BJ (cell line): ENCODE results near the gene TOR4A. TPM values are rescaled to one million over a fixed set of nuclear protein-coding genes. Genes with fewer than 3 reads are reported as not detected.
A peak's percentile ranks its signal among the peaks of the same experiment; 100 is the strongest.

Experiments
- CTCF ChIA-PET: fragments of 350-600 bp; formaldehyde crosslinking; extraction: SDS; loops from one replicate; lab custom pipeline; 2021; ENCODE audit warnings: antibody characterized with exemption, inconsistent platforms; lab: Yijun Ruan, JAX
- POLR2A ChIA-PET: fragments of 300-600 bp; sonication (Branson Sonifier 250); formaldehyde crosslinking; extraction: SDS; loops from one replicate; lab custom pipeline; 2021; ENCODE audit warnings: antibody characterized with exemption; lab: Charles Lee
- DNase-seq: peaks from one replicate; pipeline ENCODE4 v3.0.0-alpha.2; 2011; ENCODE audit warnings: low read depth
- H3K27me3 ChIP-seq: 2 replicates; pipeline ENCODE4 v1.6.0; 2011; ENCODE audit warnings: low read length; ENCODE audit not compliant: control insufficient read depth, insufficient read depth
- H3K36me3 ChIP-seq: 2 replicates; pipeline ENCODE4 v1.5.1; 2011; ENCODE audit warnings: low read length; ENCODE audit not compliant: control insufficient read depth, insufficient read depth
- H3K4me3 ChIP-seq: 2 replicates; pipeline ENCODE4 v1.5.1; 2011; ENCODE audit warnings: low read depth, mild to moderate bottlenecking, control low read depth, low read length
- CTCF ChIP-seq: IDR thresholded peaks from 2 replicates; pipeline ENCODE4 v1.5.1; 2011; ENCODE audit warnings: low read depth, mild to moderate bottlenecking, control low read depth, inconsistent platforms, low read length, moderate library complexity; ENCODE audit not compliant: insufficient read depth
- polyA plus RNA-seq: library from polyadenylated mRNA; depleted of rRNA; stranded (reverse); fragments of >200 nt; gene quantifications from 2 replicates; pipeline ENCODE4 v1.2.3, GENCODE V29; 2011

Gene TOR4A
- polyA plus RNA-seq, 1 experiment = 23.8 TPM

DNA sequence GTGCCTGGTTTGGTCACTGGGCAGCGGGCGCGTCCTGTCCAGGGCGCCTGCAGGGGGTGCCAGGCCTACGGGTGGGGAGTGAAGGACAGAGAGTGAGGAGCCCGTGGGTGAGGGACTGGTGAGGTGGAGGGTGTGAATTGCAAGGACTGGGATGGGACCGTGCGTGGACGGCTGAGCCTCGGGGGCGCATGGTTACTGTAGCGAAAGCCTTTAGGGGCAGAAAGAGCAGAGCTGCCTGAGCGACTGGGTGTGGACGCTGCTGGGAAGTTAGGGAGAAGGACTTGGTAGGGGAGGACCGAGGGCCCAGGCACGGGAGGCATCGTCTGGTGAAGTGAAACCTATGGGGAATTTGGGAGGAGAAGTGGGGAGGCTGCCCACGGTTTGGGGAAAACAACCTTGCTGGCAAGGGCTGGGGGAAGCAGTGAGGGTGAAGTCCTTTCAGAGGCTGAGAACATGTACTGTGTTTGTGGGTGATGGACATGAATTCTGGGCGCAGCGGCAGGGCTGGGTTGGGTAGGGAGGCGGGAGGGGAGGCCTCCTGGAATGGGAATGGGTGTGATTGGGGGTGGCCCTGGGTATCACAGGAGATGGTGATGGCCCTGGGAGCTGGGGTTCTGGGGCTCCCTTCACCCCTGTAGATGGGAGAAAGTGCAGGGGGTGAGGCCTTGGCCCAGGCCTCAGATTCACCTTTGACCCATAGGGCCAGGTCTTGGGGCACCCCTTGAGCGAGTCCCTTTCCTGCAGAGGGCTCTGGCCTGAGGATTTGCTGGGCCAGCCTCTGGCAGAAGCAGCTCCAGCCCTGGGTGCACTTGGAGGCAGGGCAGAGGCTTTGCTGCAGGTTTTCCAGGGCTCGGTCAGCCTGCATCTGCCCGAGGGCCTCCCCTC, 1.7 kb upstream of the TOR4A start:
- Histone ChIP-seq H3K36me3 (peaks cover 24% of the 10 kb centered on the region), H3K4me3 (no peak overlapping the region), H3K27me3 (no peaks in the 10 kb centered on the region)
- DNase-seq = no peak
- ChIA-PET CTCF (interaction anchor here (0.8 to 2.3 kb wide), 6 partner anchors 8 to 130 kb away, joined by 3 to 11 read pairs (median 4); no protein-coding TSS in a partner anchor), POLR2A (no interaction called here)
- TF ChIP-seq CTCF = no peak

DNA sequence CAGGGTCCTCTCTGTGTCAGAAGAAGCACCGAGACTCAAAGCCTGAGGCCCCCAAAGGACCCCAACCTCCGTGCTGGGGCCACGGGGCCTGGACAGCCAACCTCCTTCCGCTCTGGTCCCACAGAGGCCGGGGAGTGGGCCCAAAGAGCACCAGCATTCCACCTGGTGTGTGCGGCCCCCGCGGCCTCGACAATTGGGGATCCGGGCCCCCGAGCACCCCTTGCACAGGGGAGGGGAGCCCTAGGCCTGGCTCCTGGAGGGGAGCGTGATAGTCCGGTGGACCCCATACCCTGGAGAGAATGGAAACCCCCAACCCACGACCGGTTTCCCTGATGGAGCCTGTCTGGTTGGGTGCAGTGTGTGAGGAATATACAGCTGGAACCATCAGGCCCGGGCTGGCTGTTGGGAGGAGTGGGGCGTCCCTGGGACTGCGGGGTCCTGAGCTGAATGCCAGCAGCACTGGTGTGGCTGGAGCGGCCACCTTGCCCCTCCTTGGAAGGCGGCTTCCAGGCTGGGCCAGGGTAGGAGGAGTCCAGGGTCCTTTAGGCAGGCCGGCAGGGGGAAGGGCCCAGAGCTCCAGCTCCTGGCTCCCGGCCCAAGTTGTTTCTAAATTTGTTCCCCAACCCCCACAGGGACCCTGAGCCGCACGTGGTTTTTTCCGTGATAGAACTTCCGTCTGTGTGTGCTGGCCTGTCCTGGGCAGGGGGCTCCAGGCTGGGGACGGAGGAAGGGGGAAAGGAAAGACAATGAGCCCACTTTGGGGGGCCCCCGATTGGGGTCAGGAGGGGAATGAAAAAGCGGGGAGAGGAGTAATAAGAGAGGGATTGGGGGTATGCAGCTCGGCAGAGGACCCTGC, 825 bp upstream of the TOR4A start:
- ChIA-PET POLR2A (no interaction called here), CTCF (interaction anchor here (0.9 to 2.3 kb wide), 10 partner anchors 8 to 248 kb away, joined by 3 to 11 read pairs (median 4); partner anchors contain the start of genes EXD3, NELFB and NOXA1)
- Histone ChIP-seq H3K36me3 (peaks cover 25% of the 10 kb centered on the region), H3K27me3 (no peaks in the 10 kb centered on the region), H3K4me3 (peak overlapping the region; percentile 88)
- no peak for DNase-seq
- TF ChIP-seq CTCF = no peak

DNA sequence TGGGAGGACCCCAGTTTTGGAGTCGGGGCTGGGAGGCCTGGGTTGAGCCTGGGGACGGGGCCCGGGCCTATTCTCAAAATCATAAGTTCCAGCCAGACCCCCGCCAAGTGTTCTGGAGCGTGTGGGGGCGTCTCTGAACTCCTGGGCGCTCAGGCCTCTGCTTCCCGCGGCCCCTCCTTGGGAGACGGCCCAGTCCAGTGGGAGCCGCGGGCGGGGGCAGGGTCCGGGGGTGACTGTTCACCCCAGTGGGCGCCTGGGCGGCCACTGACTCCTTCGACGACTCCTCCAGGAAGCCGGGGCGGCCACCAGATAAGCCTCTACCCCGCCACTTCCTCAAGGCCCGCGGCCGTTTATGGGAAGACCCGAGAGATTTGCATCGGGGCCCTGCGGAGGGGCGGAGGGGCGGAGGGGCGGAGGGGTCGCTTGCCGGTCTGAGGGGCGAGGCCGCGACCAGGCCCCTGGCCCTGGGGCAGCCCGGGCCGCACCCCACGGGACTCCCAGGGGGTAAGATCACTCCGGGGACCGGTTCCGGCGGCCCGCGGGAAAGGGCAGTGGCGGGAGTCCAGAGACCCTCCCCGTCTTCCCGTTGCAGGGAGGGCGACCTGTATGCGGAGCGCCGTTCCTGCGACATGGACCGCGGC, 655 bp downstream of the TOR4A start:
- H3K36me3 ChIP-seq = peaks cover 22% of the 10 kb centered on the region
- no peak for TF ChIP-seq CTCF
- H3K27me3 ChIP-seq = no peaks in the 10 kb centered on the region
- peak overlapping the region; percentile 88 for H3K4me3 ChIP-seq
- no peak for DNase-seq
- POLR2A ChIA-PET = interaction anchor here (0.6 kb wide), 1 partner anchor 133 kb away, joined by 3 read pairs; no protein-coding TSS in a partner anchor
- CTCF ChIA-PET = interaction anchor here (0.7 to 2.3 kb wide), 6 partner anchors 9 to 246 kb away, joined by 3 to 11 read pairs (median 4); partner anchors contain the start of genes EXD3, NELFB and NOXA1

DNA sequence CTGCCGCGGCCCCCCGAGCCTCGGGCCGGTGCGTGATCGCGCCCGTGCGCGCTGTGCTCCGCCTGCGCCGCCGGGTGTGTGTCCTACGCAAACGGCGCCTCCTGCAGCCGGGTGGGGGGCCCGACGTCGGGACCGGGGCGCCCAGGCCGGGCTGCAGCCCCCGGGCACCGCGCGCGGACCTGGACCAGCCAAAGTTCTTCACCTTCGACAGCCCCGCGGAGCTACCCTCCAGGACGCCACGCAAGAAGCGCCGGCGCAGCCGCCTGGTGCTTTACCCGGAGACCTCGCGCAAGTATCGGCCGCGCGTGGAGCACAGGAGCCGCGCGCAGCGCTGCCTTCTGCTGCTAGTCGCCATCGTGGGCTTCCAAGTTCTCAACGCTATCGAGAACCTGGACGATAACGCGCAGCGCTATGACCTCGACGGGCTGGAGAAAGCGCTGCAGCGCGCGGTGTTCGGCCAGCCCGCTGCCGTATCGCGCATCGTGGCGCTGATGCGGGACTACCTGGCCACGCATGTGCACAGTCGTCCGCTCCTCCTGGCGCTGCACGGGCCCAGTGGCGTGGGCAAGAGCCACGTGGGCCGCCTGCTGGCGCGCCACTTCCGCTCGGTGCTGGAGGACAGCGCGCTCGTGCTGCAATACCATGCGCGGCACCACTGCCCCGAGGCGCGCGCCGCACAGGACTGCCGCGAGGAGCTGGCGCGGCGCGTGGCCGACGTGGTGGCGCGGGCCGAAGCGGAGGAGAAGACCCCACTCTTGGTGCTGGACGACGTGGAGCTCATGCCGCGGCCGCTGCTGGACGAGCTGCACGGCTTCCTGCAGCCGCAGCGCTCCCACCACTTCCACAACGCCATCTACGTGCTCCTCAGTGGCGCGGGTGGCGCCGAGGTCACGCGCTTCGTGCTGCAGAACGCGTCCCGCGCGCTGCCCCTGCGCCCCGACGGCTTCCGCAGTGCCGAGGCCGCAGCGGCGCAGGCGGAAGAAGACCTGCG, 1.5 kb downstream of the TOR4A start:
- DNase-seq = no peak
- no peaks in the 10 kb centered on the region for H3K27me3 ChIP-seq
- ChIA-PET CTCF (no interaction called here), POLR2A (no interaction called here)
- peak overlapping the region; percentile 88 for H3K4me3 ChIP-seq
- no peak for TF ChIP-seq CTCF
- peaks cover 19% of the 10 kb centered on the region for H3K36me3 ChIP-seq
